Measurements from ENCODE around the gene LRRC47.
A peak's percentile ranks its signal among the peaks of the same experiment; 100 is the strongest.

Gene LRRC47

DNA sequence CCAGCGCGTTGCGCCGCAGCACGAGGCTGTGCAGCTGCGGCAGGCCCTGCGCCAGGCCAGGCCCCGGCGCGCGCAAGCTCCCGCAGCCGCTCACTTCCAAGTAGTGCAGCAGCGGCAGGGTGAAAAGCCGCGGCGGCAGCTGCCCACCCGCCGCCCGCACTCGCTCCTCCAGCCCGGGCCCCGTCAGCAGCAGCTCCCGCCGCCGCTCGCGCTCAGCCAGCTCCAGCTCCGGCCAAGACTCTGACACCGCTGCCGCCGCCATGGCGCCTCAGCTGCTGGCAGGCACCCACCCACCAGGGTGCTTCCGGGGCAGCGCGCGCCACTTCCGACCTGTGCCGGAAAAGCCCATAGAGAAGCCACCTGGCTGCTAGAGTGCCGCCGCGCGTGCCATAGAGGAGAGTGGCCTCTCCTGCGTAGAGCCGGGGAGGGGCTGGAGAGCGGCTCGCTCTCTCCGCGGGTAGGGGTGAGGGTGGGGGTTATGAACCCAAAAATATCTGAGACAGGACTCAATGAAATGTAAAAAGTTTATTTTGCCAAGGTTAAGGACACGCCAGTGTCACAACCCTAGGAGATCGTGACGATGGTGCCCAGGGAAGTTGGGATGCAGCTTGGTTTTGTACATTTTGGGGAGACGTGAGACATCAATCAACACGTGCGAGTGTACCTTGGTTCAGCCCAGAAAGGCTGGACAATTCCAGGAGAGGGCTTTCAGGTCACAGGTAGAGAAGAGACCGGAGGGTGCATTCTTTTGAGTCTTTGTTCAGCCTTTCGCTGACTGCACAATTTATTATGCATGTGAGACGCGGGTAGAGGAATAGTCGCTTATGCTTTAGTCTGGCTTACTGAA is at the start of gene LRRC47:
Gene LRRC47 (minus strand): TSS at position 284 of the 847 bp plus-strand sequence. CDS start 22 bp downstream, at position 262.
- peak; percentile 74 for DNase-seq

- DNase-seq = no peak
Observed at GRCh38 chr1:3842912-3843311, 46.6 kb upstream of the LRRC47 start.

DNA sequence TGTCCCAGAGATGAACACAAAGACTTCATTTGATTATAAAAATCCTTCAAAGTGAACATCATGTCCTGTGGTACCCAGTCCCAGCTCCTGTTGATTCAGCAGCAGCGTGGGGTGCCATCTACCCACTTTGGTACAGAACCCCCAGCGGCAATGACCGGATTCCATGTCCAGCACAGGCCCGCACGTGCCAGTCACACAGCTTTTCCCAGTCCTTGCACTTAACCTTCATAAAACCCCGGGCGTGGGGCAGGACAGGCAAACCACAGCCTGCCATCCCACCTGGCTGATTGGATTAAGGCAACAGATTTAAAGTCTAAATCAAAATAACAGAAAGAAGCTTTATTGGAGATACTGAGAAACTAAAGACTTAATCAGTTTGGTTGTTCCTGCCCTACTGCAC is 45.2 kb upstream of the LRRC47 start:
- DNase-seq = no peak

GRCh38 chr1:3838788-3839187 is 42.5 kb upstream of the LRRC47 start:
- no peak for DNase-seq

GRCh38 chr1:3837685-3838084 is 41.4 kb upstream of the LRRC47 start:
- DNase-seq = no peak

DNA sequence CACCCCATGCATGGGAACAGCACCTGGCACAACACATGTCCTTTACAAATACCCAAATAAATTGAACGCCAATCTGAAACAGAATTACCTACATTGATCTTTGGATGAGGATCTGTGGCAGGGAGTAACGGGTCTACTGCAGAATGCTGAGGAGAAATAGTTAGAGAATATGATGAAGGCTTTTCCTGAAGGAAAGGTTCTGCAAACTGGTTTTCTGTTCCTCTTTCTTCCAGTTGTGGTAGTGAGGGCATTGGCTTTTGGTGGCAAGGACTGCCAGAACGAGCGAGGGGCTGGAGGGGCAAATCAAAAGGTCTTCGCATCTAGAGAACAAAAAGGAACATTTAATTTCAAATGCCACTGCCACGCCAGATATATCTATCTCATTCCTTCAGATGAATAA is 40.9 kb upstream of the LRRC47 start:
- no peak for DNase-seq

- no peak for DNase-seq
Observed at GRCh38 chr1:3836421-3836820, 40.1 kb upstream of the LRRC47 start.

DNA sequence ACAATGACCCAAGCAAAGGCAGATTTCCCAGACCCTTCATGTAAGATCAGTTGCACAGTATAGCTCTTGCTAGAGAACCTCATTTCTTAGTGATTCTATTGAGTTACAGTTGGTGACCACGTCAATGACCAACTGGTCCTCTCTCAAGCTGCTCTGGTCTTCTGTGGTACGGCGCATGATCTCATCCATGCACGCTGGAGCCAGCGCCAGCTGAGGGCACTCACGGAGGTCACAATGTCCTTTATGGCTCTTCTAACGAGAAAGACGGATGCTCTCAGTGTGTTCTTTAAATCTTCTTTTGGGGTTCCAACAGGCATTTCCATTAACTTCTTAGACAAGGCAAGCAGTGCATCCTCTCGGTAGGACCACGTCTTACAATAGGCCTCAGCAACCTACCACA is 38.4 kb upstream of the LRRC47 start:
- DNase-seq = no peak

DNA sequence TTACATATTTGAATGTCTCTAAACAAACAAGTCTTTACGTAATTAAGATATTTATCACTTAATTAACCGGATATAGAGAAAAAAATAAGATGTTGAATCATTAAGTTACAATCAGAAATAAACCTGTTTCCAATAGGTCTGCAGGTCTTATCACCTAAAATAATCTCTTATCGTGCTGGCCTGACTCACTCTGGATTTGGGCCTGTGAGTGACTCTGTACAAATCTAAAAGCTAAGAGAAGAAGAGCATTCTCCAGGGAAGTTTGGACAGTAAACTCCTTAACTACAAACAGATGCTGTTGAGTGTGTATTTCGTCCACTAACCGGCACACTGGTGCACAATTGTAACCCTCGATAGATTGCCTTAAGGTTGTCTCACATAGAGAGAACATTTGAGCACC is 35.4 kb upstream of the LRRC47 start:
- DNase-seq = no peak

DNA sequence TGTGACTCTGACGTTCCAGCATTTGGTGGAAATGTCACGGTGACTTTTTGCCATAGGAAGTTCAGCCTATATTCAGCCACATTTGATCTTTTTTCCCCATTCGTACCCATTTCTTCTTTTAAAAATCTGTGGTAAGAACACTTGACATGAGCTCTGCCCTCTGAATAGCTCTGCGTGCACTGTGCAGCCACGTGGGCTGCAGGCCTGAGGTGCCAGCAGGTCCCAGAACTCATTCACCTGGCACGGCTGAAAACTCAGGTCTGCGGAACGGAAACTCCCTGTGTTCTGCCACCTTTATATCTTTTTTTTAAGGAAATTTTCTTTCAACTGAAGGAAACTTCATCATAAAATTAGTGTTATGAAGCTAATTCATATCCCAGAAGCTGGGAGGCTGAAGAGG is 32.1 kb upstream of the LRRC47 start:
- DNase-seq = no peak

DNA sequence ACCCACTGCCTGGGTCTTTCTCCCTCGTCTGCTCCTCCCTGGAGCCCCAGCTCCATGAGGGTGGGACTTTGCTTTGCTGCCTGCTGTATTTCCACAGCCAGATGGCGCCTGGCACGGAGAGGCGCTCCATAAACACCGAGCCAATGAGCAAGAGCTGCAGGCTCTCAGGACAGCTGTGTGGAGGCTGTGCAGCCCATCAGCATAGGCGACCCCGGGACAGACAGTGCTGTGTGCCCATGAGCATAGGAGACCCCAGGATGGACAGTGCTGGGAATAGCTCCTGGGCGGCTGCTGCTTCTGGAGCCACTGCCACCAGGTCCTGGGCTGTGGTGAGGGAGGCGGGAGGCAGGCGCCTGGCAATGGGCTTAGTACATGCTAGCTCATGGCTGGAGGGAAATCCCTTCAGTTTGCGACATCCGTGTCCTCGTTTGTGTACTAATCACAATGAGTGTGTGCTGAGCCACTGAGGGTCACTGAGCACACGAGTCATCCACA is 31.6 kb upstream of the LRRC47 start:
- peak; percentile 55 for DNase-seq

- DNase-seq = no peak
Observed at GRCh38 chr1:3825356-3825755, 29.1 kb upstream of the LRRC47 start.

DNA sequence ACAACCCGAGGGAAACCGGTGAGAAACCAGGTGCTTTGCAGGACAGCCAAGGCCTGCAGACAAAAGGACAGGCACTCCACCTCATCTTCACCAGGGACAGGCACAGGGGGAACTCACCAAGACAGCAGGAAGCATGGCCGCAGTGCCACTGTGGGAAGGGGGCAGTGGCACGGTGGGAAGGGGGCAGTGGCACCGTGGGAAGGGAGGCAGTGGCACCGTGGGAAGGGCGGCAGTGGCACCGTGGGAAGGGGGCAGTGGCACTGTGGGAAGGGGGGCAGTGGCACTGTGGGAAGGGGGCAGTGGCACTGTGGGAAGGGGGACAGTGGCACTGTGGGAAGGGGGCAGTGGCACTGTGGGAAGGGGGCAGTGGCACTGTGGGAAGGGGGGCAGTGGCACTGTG is 28.4 kb upstream of the LRRC47 start:
- no peak for DNase-seq

GRCh38 chr1:3822421-3822820 is 26.1 kb upstream of the LRRC47 start:
- DNase-seq = no peak

GRCh38 chr1:3821908-3822307 is 25.6 kb upstream of the LRRC47 start:
- DNase-seq = no peak

DNA sequence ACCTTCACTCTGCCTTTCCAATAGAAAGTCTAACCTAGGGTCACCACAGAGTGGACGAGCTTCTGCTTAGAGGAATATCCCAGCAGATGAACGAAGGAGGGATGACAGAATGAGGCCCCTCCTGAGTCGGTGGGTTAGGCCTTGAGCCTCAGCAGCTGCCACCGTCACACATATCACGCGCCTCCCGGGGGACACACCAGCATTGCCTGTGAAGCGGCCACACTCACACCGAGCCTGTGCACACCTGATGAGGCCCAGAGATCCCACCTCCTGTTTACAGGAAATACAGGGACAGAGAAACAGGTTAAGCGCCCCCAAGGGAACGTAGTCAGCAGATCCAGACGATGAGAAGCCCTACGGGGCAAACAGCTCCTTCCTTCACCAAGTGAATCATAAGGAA is 25.1 kb upstream of the LRRC47 start:
- DNase-seq = peak; percentile 40

DNA sequence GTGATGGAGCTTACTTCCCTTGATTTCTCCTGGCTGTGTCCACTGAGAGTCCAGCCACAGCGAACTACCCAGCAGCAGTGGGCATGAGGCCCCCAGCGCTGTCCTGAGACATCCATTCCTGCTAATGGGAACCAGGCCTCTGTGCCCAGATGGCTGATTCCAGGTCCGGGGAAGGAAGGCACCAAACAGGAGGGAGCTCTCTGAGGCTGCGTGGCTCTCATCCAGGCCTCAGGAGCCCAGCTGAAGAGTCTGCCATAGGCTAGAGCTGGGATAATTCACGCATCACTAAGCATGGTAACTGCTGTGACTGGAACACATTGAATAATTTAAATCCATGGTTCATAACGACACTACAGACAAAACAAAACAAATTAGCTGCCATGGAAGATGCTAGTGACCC is 24.7 kb upstream of the LRRC47 start:
- DNase-seq = peak; percentile 94

DNA sequence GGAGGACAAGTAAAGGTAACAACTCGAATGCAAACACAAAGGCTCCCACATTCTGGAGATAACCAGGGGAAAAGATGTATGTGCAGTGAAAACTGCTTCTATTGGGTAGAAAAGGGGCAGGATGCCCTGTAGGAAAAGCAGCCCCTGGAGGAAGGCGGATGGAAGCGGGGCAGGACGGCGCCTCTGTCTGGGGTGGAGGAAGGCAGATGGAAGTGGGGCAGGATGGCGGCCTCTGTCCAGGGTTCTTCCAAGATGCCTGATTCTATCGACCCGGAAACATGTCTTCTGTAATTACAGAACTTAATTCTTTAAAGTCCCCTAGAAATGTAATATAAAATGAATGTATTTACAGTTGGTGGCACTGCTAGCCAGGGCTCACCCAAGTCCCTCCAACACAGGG is 24.0 kb upstream of the LRRC47 start:
- DNase-seq = no peak

DNA sequence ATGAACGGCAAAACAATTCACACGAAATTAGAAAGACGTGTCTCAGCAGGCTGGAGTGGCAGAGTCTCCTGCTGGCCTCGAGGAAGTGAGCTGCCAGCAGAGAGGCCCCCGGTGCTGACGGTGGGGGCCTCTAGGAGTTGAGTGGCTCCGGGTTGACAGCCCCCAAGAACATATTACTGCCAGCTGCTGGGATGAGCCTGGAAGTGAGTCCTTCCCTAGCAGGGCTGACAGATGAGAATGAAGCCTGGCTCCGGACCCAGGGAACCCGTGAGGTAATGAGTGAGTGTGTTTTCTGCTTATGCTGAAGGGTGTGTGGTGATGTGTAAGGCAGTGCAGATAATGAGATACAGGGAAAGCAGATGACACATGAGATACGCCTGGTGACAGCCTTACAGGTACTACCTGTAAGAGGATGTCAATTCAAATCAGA is 23.5 kb upstream of the LRRC47 start:
- peak; percentile 55 for DNase-seq

DNA sequence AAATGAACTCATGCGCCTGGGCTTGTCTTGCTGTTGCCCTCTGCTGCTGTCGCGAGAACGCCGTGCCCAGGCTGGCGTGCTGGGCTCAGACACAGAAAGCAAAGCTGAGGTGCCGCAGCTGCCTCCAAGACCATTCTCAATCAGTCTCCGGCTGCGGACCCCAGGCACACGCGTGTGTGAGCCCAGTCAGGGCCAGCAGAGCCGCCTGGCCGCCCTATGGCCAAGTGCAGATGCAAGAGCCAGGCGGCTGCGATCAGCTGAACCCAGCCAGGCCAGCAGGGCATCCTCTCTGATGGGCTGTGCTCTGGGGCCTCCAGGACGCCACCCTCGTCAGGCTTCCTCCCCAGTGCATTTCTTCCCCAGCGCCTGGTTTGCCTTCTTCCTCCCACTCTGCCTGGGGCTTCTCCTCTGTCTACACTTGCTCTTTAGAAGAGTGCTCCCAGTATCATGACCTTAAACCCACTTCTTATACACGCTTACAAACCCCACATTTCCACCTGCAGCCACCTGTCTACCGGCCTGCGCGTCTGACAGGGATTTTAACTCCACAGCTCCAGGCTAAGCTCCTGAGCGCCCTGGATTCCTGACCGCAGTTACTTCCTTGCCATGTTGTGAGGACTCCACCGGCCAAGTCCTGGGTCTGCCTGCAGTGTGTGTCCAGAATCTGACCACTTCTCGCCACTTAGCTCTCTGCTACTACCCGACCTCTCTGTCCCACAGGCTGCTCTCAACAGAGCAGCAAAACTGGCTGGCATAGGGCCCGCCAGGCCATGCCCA is 21.7 kb upstream of the LRRC47 start:
- DNase-seq = no peak

GRCh38 chr1:3817138-3817740 is 20.9 kb upstream of the LRRC47 start:
- DNase-seq = no peak

- DNase-seq = no peak
Observed at GRCh38 chr1:3816331-3817137, 20.2 kb upstream of the LRRC47 start.

All from NCI-H1694 treated with DMSO at 0.1 percent for 48 hours (cell line).